HG03521 (cell line): ENCODE measurements around the gene EDEM3.
A peak's percentile ranks its signal among the peaks of the same experiment; 100 is the strongest.
"Not testable (repeated sequence)": the region's sequence is repeated elsewhere in the genome, so short reads cannot be mapped to it uniquely, and the experiment has no call there.

ENCODE experiments used
- ATAC-seq: cut with Tn5 transposase; IDR thresholded peaks from one replicate; pipeline ENCODE4 v1.9.1; 2021; ENCODE audit warnings: mild to moderate bottlenecking, moderate library complexity; ENCODE audit not compliant: unreplicated experiment

Gene EDEM3, protein sequence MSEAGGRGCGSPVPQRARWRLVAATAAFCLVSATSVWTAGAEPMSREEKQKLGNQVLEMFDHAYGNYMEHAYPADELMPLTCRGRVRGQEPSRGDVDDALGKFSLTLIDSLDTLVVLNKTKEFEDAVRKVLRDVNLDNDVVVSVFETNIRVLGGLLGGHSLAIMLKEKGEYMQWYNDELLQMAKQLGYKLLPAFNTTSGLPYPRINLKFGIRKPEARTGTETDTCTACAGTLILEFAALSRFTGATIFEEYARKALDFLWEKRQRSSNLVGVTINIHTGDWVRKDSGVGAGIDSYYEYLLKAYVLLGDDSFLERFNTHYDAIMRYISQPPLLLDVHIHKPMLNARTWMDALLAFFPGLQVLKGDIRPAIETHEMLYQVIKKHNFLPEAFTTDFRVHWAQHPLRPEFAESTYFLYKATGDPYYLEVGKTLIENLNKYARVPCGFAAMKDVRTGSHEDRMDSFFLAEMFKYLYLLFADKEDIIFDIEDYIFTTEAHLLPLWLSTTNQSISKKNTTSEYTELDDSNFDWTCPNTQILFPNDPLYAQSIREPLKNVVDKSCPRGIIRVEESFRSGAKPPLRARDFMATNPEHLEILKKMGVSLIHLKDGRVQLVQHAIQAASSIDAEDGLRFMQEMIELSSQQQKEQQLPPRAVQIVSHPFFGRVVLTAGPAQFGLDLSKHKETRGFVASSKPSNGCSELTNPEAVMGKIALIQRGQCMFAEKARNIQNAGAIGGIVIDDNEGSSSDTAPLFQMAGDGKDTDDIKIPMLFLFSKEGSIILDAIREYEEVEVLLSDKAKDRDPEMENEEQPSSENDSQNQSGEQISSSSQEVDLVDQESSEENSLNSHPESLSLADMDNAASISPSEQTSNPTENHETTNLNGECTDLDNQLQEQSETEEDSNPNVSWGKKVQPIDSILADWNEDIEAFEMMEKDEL

GRCh38 chr1:184754476-184755225 lies at the start of gene EDEM3:
Gene EDEM3 (minus strand): TSS chr1:184754858. CDS start chr1:184754646, 212 bp downstream.
- peak; percentile 90 for ATAC-seq

GRCh38 chr1:184804220-184804619 lies 49.6 kb upstream of the EDEM3 start:
- no peak for ATAC-seq

GRCh38 chr1:184803180-184803492 lies 48.5 kb upstream of the EDEM3 start:
- no peak for ATAC-seq

DNA sequence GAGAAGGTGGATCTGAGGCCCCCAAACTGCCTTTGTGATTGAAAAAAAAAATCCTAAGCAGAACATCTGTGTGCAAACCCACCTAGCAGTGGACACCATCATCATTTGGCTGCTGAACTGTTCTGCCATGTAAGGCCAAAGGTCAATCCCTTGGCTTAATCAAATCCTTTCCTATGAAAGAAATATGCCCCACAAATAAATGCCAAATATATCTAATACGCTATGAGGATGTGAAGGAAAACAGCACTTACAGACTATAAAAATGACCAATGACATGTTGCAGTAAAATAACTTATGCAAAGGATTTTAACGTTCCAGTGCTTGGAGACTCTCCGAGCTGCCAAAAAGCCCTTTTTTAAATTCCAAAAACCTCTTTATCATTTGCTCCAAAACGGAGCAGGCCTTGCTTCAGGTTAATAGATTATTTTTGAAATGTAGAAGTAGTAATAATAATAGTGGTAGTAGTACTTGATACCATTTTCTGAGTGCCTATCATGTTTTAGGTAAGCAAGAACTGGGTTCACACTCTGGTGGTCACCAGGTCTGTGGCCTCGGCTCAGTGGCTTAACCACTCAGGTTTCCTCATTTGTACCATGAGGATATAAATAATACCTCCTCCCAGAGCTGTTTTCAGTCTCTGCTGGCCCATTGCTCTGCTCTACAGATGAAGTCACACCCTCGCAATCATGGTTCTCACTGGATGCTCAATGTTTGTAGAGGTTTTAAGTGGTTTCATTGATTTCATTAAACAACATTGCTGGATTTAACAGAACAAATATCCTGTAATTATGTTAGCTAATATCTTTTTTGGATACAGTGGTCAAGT lies 47.9 kb upstream of the EDEM3 start:
- ATAC-seq: no peak

DNA sequence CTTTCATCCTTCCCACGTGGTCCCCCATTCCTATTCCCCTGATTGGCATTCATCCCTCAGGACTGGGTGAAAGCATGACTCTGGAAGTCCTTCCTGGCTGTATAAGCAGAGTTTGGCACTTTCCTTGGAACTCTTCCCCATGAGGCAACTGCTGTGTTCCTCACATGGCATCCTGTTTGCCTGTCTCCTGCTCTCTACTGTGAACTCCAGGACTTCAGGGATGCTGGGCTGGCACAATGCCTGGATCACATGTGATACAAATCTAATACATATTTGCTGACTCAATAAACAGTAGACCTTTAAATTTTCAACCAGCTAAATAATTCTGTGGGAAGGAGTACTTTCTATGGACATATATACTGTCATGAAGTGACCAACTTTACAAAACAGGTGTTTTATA lies 46.8 kb upstream of the EDEM3 start:
- no peak for ATAC-seq

- no peak for ATAC-seq
These were observed 46.2 kb upstream of the EDEM3 start for GRCh38 chr1:184800876-184801275.

DNA sequence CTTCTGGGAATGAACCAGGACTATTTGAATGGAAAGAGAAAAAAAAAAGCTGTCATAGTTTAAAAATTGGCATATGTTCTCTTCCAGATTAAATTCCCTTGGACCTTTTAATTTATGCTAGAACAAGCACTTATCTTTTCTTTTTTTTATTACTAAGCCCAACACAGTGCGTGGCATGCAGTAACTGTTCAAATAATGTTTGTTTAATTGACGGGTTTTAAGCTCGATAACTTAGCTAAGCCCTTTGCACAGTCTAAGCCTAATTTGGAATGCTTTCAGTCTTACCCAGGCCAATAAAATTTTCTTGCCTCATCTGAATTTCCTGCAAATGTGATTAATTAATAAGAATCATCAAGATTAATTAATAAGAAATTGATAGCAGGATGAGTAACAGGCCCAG lies 39.3 kb upstream of the EDEM3 start:
- ATAC-seq: no peak

GRCh38 chr1:184792450-184792969 lies 37.9 kb upstream of the EDEM3 start:
- ATAC-seq: no peak

- ATAC-seq: no peak
These were observed 36.9 kb upstream of the EDEM3 start for GRCh38 chr1:184791550-184791900.

GRCh38 chr1:184790642-184791549 lies 36.2 kb upstream of the EDEM3 start:
- no peak for ATAC-seq

DNA sequence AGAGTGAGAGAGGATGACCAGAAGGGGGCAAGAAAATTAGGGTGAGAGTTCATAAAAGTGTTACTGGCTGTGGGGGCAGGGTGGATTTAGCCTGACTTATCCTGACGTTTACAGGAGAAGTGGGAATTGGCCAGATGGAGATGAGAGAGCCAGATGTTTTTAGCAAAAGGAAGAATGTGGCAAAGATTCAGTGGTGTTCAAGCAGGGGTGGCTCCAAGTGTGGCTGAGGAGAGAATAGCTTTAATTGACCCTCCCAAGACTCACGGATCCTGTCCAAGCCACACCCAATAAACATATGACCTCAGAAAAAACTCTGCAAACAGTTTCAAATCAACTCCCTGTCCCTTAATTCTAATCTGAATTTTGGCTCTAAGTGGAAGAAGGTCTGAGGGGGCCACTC lies 35.2 kb upstream of the EDEM3 start:
- ATAC-seq: no peak

- ATAC-seq: no peak
These were observed 34.3 kb upstream of the EDEM3 start for GRCh38 chr1:184788970-184789369.

DNA sequence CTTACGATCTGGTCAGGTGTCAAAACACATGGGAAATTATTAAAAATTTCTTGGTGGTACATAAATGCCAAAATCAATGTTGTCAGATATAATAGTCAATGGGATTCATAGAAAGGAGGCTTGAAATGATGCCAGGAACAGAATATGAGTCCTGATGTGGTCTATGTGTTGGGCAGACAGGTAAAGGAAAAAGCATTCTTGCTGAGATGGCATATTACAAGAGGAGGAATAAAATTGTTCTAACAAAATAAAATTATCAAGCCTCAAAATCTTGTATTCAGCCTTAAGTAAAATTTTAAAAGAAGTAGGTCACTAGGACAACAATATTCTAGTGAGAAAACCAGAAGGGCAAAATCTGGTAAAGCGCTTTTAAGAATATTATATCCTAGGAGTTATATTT lies 30.9 kb upstream of the EDEM3 start:
- ATAC-seq: no peak

DNA sequence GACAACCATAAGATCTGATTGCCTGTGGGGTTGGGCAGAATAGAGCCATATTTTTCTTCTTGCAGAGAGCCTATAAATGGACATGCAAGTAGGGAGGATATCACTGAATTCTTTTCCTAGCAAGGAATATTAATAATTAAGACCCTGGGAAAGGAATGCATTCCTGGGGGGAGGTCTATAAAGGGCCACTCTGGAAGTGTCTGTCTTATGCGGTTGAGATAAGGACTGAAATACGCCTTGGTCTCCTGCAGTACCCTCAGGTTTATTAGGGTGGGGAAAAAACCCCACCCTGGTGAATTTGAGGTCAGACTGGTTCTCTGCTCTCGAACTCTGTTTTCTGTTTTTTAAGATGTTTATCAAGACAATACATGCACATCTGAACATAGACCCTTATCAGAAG lies 29.1 kb upstream of the EDEM3 start:
- not testable (repeated sequence) for ATAC-seq

GRCh38 chr1:184781941-184782340 lies 27.3 kb upstream of the EDEM3 start:
- no peak for ATAC-seq

DNA sequence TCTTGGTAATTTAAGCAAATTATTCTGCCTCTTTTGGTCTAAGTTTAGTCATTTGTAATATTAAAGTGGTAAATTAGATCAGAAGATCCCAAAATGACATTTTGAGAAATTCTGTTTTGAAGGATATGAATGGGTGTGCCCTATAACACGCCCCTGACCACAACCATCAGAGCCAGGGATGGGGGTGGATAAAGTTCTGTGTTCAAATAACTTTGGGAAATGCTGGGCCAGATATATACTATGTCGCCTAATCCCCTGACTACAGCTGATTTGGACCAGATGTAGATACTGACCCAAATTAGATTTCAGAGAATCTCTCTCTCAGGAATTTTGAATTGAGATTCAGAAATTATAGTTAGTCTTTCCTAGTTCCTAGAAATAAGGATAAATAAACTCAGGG lies 21.2 kb upstream of the EDEM3 start:
- no peak for ATAC-seq

DNA sequence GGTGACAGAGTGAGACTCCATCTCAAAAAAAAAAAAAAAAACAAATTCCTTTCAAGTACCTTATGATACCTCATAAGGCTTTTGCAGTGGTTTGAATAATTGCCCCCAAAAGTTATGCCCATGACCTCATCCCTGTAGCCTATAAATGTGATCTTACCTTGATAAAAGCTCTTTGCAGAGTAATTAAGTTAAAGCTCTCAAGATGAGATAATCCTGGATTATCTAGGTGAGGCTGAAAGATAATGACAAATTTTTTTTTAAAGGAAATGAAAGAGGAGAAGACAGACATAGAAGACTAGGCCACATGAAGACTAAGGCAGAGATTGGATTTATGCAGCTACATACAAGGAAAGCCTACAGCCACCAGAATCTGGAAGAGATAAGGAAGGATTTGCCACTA lies 20.7 kb upstream of the EDEM3 start:
- ATAC-seq: no peak

DNA sequence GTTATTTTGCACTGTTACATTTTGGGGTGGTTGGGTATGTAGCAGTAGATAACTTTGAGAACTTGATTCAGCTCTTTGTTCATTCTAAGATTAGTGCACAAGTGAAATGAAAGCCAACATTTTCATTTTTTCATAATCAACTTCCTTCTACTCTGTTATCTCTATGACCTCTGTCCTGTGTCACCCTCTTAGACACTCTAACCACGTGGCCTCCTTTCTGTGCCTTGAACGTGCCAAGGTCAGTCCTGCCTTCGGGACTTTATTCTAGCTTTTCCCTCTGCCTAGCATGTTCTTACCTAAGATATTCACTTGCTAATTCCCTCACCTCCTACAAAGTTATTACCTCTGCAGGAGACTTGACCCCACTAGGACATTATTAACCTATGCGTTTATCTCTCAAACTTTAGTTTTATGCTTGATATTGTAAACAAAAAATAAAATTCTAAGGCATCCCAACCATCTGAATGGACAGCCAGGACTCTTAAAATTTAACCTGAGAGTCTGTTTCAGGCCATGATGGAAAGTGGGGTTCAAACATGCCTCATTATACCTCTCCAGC lies 19.2 kb upstream of the EDEM3 start:
- ATAC-seq: no peak

DNA sequence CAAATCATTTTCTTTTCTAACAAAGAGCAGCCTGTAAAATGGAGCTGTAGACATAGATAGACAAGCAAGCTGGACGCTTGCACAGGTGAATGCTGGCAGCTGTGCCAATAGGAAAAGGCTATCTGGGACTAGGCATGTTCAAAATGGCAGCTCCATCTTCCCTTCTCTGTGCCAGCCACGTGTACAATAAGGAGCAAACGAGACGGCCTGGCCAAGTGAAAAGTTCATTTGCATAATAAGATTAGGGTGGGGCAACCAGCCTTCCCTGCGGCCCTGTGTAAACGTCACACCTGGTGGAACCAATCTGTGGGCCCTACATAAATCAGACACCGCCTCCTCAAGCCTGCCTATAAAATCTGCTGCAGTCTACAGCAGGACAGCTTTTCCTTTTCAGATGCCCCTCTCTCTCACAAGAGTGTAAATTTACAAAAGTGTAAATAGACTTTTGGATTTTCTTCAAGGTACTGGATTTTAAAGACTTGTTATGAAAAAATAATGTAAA lies 16.6 kb upstream of the EDEM3 start:
- ATAC-seq: no peak
